ENCODE data around the gene TRAF2.

Gene TRAF2

GRCh38 chr9:136925414-136926153 is 39.3 kb downstream of the TRAF2 start:
- peak; percentile 54 to 85 for DNase-seq (ENCODE audit: low read depth in 1 of 2, low spot score in 1 of 2)
- no peak for TF ChIP-seq JUND (IDR thresholded peaks at IDR 0.05; ENCODE audit: low read depth)
- in situ Hi-C loops (cut with HindIII; ENCODE audit: low pct_unique_long_range_greater_than_20kb, low sequenced_read_pairs): no loop called here

- TF ChIP-seq JUND (IDR thresholded peaks at IDR 0.05; ENCODE audit: low read depth): no peak
- in situ Hi-C loops (cut with HindIII; ENCODE audit: low pct_unique_long_range_greater_than_20kb, low sequenced_read_pairs): no loop called here
- DNase-seq (ENCODE audit: low read depth in 1 of 2, low spot score in 1 of 2): no peak
Observed at GRCh38 chr9:136926154-136926704, 39.9 kb downstream of the TRAF2 start.

- in situ Hi-C loops (cut with HindIII; ENCODE audit: low pct_unique_long_range_greater_than_20kb, low sequenced_read_pairs): no loop called here
- no peak for DNase-seq (ENCODE audit: low read depth in 1 of 2, low spot score in 1 of 2)
- no peak for TF ChIP-seq JUND (IDR thresholded peaks at IDR 0.05; ENCODE audit: low read depth)
Observed at GRCh38 chr9:136926749-136927148, 40.4 kb downstream of the TRAF2 start.

DNA sequence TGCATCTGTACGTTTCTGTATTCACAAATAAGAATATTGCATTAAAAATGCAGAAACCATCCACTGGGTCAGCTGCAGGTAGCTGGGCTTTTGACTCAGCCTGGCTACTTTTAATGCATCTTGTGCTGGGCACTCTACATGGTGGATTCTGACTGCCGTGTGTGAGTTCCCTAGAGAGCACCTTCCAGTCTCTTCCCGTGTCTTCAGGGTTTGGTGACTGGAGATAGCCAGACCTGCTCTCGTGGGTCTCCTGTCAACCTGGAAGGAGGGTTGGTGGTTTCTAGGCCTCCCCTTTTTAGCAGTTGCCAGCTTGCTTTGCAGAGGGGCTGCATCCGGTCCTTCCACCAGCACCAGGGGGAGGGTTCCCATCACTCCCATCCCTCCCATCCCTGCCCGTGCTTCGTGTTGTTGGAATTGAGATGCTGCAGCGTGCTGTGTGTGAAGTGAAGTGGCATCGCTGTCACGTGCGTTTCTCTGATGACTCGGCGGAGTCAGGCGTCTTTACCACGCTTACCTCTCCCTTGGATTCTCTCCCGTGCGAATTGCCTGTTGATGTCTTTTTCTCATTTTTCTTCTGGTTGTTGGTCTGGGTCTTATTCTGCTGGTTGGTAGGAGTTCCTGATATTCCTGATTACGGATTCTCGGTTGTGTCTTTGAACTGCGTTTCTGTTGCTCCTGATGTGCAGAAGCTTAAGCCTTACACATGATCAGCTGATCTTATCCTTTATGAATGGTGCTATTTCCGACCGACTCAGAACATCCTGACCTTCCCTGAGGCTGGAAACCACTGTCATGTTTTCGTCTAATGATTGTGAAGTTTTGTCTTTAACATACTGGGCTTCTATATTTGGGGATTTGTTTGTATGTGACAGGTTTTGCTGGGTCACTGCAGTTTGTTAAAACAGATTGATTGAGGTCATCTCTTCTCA is 41.3 kb downstream of the TRAF2 start:
- DNase-seq (ENCODE audit: low read depth in 1 of 2, low spot score in 1 of 2): no peak
- TF ChIP-seq JUND (IDR thresholded peaks at IDR 0.05; ENCODE audit: low read depth): no peak
- in situ Hi-C loops (cut with HindIII; ENCODE audit: low pct_unique_long_range_greater_than_20kb, low sequenced_read_pairs): no loop called here

DNA sequence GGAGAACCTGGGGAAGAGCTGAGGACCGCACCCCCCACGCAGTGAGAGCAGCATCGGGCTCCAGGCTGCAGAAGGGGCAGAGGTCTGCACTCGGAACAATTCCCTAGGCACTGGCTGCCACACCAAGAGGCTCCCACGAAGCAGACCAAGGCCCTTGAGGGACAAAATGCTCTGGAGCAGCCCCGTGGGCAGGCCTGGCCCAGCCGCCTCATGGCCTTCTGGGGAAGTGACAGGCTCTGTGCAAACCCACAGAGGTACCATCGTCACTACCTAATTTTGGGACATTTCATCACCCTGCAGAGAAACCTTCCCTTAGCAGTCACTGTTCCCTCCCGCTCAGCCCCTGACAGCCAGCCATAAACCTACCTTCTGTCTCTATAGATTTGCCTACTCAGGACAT is 42.3 kb downstream of the TRAF2 start:
- in situ Hi-C loops (cut with HindIII; ENCODE audit: low pct_unique_long_range_greater_than_20kb, low sequenced_read_pairs): no loop called here
- no peak for TF ChIP-seq JUND (IDR thresholded peaks at IDR 0.05; ENCODE audit: low read depth)
- DNase-seq (ENCODE audit: low read depth in 1 of 2, low spot score in 1 of 2): no peak

DNA sequence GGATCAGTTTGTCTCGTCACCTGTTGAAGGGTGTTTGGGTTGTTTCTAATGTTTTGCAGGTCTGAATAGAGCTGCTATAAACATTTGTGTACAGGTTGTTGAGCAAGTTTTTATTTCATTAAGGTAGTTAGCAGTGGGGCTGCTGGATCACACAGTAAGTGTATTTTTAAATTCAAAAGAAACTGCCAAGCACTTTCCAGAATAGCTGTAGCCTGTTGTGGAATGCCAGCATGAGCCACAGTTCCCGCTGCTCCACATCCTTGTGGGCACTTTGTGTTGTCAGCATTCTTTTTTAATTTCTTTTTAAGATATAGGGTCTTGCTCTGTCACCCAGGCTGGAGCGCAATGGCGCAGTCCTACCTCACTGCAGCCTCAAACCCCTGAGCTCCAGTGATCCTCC is 43.7 kb downstream of the TRAF2 start:
- TF ChIP-seq JUND (IDR thresholded peaks at IDR 0.05; ENCODE audit: low read depth): no peak
- DNase-seq (ENCODE audit: low read depth in 1 of 2, low spot score in 1 of 2): no peak
- in situ Hi-C loops (cut with HindIII; ENCODE audit: low pct_unique_long_range_greater_than_20kb, low sequenced_read_pairs): loop anchor here (10.0 kb wide), 1 partner anchor 45 kb away; the partner anchor contains the start of gene TRAF2

GRCh38 chr9:136931611-136932130 is 45.4 kb downstream of the TRAF2 start:
- TF ChIP-seq JUND (IDR thresholded peaks at IDR 0.05; ENCODE audit: low read depth): no peak
- DNase-seq (ENCODE audit: low read depth in 1 of 2, low spot score in 1 of 2): no peak
- in situ Hi-C loops (cut with HindIII; ENCODE audit: low pct_unique_long_range_greater_than_20kb, low sequenced_read_pairs): loop anchor here (10.0 kb wide), 1 partner anchor 47 kb away; the partner anchor contains the start of gene TRAF2

- in situ Hi-C loops (cut with HindIII; ENCODE audit: low pct_unique_long_range_greater_than_20kb, low sequenced_read_pairs): loop anchor here (10.0 kb wide), 1 partner anchor 49 kb away; the partner anchor contains the start of gene TRAF2
- no peak for TF ChIP-seq JUND (IDR thresholded peaks at IDR 0.05; ENCODE audit: low read depth)
- no peak for DNase-seq (ENCODE audit: low read depth in 1 of 2, low spot score in 1 of 2)
Observed at GRCh38 chr9:136934277-136934676, 48.0 kb downstream of the TRAF2 start.

DNA sequence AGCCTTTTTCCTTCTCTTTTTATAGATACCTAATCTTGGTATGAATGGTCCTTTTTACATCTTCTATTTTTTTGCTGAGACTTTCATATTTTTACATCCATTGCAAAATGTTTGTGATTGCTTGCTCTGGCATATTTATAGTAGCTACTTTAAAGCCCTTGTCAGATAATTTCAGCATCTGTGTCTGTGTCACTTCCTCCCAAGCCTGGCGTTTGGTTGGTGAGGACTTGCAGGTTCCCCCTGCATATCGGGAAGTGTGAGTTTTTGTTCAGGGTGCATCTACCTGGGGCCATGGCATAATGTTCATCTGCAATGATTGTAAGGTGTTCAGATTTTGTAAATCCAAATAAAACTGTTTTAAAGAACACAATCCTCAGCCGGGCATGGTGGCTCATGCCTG is 49.3 kb downstream of the TRAF2 start:
- in situ Hi-C loops (cut with HindIII; ENCODE audit: low pct_unique_long_range_greater_than_20kb, low sequenced_read_pairs): loop anchor here (10.0 kb wide), 1 partner anchor 51 kb away; the partner anchor contains the start of gene TRAF2
- no peak for DNase-seq (ENCODE audit: low read depth in 1 of 2, low spot score in 1 of 2)
- TF ChIP-seq JUND (IDR thresholded peaks at IDR 0.05; ENCODE audit: low read depth): no peak

- DNase-seq (ENCODE audit: low read depth in 1 of 2, low spot score in 1 of 2): no peak
- in situ Hi-C loops (cut with HindIII; ENCODE audit: low pct_unique_long_range_greater_than_20kb, low sequenced_read_pairs): loop anchor here (10.0 kb wide), 1 partner anchor 52 kb away; the partner anchor contains the start of gene TRAF2
- no peak for TF ChIP-seq JUND (IDR thresholded peaks at IDR 0.05; ENCODE audit: low read depth)
Observed at GRCh38 chr9:136936645-136937170, 50.4 kb downstream of the TRAF2 start.

DNA sequence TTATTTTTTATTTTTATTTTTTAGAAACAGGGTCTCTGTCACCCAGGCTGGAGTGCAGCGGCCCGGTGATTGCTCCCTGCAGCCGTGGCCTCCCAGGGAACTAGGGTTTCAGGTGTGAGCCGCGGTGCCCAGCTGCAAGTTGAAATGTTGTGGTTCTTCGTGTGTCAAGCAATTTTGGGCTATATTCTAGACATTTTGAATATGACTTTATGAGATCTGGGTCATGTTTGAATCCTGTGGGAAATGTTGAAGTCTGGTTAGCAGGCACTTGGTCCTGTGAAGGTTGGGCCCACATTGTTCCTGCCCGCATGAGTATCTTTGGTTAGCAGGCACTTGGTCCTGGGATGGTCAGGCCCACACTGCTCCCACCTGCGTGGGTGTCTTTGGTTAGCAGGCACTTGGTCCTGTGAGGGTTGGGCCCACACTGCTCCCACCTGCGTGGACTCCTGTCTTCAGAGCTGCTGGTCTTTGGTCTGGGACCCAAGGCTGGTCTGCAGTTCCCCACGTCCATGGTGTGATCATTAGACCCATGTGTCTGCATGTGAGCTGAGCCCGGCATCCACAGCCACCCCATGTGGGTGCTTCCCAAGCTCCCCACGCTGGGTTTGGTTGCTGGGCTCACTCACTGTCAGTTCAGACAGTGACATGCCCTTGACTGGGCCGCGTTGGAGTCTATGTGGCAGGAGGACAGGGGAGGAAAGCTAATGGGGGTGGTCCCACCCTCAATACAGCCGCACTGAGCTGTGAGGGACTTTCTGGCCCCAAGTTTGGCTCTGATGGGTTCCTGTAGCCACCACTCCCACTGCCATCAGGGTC is 51.1 kb downstream of the TRAF2 start:
- in situ Hi-C loops (cut with HindIII; ENCODE audit: low pct_unique_long_range_greater_than_20kb, low sequenced_read_pairs): loop anchor here (10.0 kb wide), 1 partner anchor 53 kb away; the partner anchor contains the start of gene TRAF2
- no peak for TF ChIP-seq JUND (IDR thresholded peaks at IDR 0.05; ENCODE audit: low read depth)
- no peak for DNase-seq (ENCODE audit: low read depth in 1 of 2, low spot score in 1 of 2)

Measured in T47D (cell line).